ENCODE results near the gene HIVEP2. TPM values are rescaled to one million over a fixed set of nuclear protein-coding genes. Genes with fewer than 3 reads are reported as not detected.

HIVEP2 gene
- total RNA-seq, 1 donor from 2014 or later: 7.9 TPM

- H3K36me3 ChIP-seq (ENCODE audit: control insufficient read depth, insufficient read depth, low read length): no peaks in the 10 kb centered on the region
- DNase-seq (ENCODE audit: low read depth) (no peak), FAIRE-seq (no peak)
- no peak for TF ChIP-seq CTCF (IDR thresholded peaks at IDR 0.05; ENCODE audit: insufficient read depth, low read length, severe bottlenecking)
- H3K4me3 ChIP-seq (ENCODE audit: low read depth, low read length): no peak overlapping the region
- no peaks in the 10 kb centered on the region for H3K27me3 ChIP-seq (ENCODE audit: control insufficient read depth, insufficient read depth, low read length)
Measured at GRCh38 chr6:142707255-142707654, 237.7 kb downstream of the HIVEP2 start.

- Histone ChIP-seq H3K27me3 (ENCODE audit: control insufficient read depth, insufficient read depth, low read length) (no peaks in the 10 kb centered on the region), H3K36me3 (ENCODE audit: control insufficient read depth, insufficient read depth, low read length) (no peaks in the 10 kb centered on the region), H3K4me3 (ENCODE audit: low read depth, low read length) (no peak overlapping the region)
- TF ChIP-seq CTCF (IDR thresholded peaks at IDR 0.05; ENCODE audit: insufficient read depth, low read length, severe bottlenecking): no peak
- no peak for DNase-seq (ENCODE audit: low read depth)
- FAIRE-seq: no peak
Measured at GRCh38 chr6:142706210-142706609, 238.8 kb downstream of the HIVEP2 start.

GRCh38 chr6:142705054-142705453 lies 239.9 kb downstream of the HIVEP2 start:
- no peak for TF ChIP-seq CTCF (IDR thresholded peaks at IDR 0.05; ENCODE audit: insufficient read depth, low read length, severe bottlenecking)
- no peaks in the 10 kb centered on the region for H3K36me3 ChIP-seq (ENCODE audit: control insufficient read depth, insufficient read depth, low read length)
- FAIRE-seq (no peak), DNase-seq (ENCODE audit: low read depth) (no peak)
- no peak overlapping the region for H3K4me3 ChIP-seq (ENCODE audit: low read depth, low read length)
- H3K27me3 ChIP-seq (ENCODE audit: control insufficient read depth, insufficient read depth, low read length): no peaks in the 10 kb centered on the region

GRCh38 chr6:142702501-142703460 lies 242.2 kb downstream of the HIVEP2 start:
- H3K27me3 ChIP-seq (ENCODE audit: control insufficient read depth, insufficient read depth, low read length): no peaks in the 10 kb centered on the region
- no peak for FAIRE-seq
- H3K4me3 ChIP-seq (ENCODE audit: low read depth, low read length): no peak overlapping the region
- DNase-seq (ENCODE audit: low read depth): peak; percentile 66
- no peaks in the 10 kb centered on the region for H3K36me3 ChIP-seq (ENCODE audit: control insufficient read depth, insufficient read depth, low read length)
- no peak for TF ChIP-seq CTCF (IDR thresholded peaks at IDR 0.05; ENCODE audit: insufficient read depth, low read length, severe bottlenecking)

Other genes with a start within 250 kb of the HIVEP2 start
- gene AIG1, start 115.7 kb upstream of the HIVEP2 start, total RNA-seq: 60.6 and 63.5 TPM in 2 replicates

Measured in bronchial epithelial cell (primary cell).